T-helper 1 cell treated with Interleukin-12 subunit alpha and Interleukin-12 subunit beta and Interleukin-4 antibody, amounts not matched to agents 30 μg/mL and 1 μg/mL, for 36 hours (primary cell): ENCODE measurements around the gene BCL11A.

Source experiments
- H3K27ac Mint-ChIP-seq: one replicate; pipeline ENCODE4 v1.8.0; 2021; ENCODE audit warnings: mild to moderate bottlenecking, mixed read lengths
- H3K27me3 Mint-ChIP-seq: one replicate; pipeline ENCODE4 v1.8.0; 2021; ENCODE audit warnings: low read depth, mixed read lengths
- H3K36me3 Mint-ChIP-seq: one replicate; pipeline ENCODE4 v1.8.0; 2021; ENCODE audit warnings: low read depth, mixed read lengths
- H3K4me1 Mint-ChIP-seq: one replicate; pipeline ENCODE4 v1.8.0; 2021; ENCODE audit warnings: low read depth, mixed read lengths
- H3K4me3 Mint-ChIP-seq: one replicate; pipeline ENCODE4 v1.8.0; 2021; ENCODE audit warnings: mild to moderate bottlenecking, moderate library complexity, mixed read lengths
- H3K9me3 Mint-ChIP-seq: one replicate; pipeline ENCODE4 v1.8.0; 2021; ENCODE audit warnings: mixed read lengths

The BCL11A gene

DNA sequence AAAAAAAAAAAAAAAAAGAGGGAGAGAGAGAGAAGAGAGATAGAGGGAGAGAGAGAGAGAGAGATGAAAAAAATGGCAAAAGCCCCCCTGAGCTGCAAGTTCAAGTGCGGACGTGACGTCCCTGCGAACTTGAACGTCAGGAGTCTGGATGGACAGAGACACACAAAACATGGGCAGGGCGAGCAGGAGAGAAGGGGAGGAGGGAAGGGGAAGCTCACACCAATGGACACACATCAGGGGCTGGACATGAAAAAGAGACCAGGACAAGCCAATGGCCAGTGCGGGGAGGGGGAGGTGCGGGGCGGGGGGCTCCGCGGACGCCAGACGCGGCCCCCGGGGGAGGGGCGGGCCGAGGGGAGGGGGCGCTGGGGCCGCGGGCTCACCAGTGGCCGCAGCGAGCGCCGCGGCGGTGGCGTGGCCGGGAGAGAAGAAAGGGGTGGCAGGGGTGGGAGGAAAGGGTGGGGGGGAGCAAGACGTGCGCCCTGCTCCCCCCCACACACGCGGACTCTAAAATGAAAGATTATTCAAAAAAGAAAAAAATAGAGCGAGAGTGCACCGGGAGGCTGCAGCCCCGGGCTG lies at the start of gene BCL11A:
Gene BCL11A (minus strand): TSS at position 160 of the 579 bp plus-strand sequence. CDS start 384 bp downstream, outside the sequence.
- peaks cover 91% of the 10 kb centered on the region for H3K27me3 Mint-ChIP-seq
- H3K36me3 Mint-ChIP-seq = no peaks in the 10 kb centered on the region
- peak within 1 kb of the TSS; percentile 82 for H3K4me3 Mint-ChIP-seq

DNA sequence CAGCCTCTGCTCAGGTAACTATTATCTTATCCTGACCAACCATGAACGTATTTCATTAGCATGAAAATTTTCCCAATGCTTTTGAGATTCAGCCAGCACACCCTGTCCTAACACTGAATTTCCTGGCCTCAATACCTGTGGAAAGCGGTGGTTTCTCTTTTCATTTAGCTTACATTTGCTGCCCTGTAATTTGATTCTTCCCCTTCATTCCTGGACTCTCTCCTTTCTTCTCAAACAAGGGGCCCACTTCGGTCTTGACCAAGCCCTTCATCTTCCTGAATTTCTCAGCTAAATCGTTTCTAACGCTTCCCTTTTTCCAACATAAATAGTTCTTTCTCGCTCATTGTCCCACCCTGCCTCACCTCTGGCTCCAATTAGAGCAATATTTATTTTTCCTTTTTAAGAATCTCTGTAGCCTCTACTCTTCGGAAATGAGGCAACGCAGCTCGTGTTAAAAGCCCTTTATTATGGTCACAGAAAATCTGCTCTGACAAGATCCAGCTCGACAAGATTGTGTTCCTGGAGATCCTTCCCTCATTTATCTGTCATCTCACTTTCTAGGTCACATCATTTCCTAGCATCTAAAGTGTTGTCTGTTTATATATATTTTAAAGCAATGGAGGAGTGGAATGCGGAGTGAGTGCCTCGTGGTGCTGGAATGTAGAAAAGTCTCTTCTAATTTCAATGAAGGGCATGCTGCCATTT lies 49.5 kb upstream of the BCL11A start:
- no peaks in the 10 kb centered on the region for H3K4me1 Mint-ChIP-seq
- no peak overlapping the region for H3K27ac Mint-ChIP-seq
- no peak overlapping the region for H3K4me3 Mint-ChIP-seq
- H3K27me3 Mint-ChIP-seq = peaks cover 5% of the 10 kb centered on the region
- H3K9me3 Mint-ChIP-seq = no peaks in the 10 kb centered on the region
- H3K36me3 Mint-ChIP-seq = no peaks in the 10 kb centered on the region

More for the DNA sequence above, at the start of gene BCL11A:
- Mint-ChIP-seq H3K4me1 (peaks cover 26% of the 10 kb centered on the region), H3K9me3 (no peaks in the 10 kb centered on the region), H3K27ac (peak within 1 kb of the TSS; percentile 69)

- Mint-ChIP-seq H3K36me3 (no peaks in the 10 kb centered on the region), H3K4me3 (no peak overlapping the region), H3K27ac (no peak overlapping the region), H3K27me3 (peaks cover 5% of the 10 kb centered on the region), H3K9me3 (no peaks in the 10 kb centered on the region), H3K4me1 (no peaks in the 10 kb centered on the region)
These were observed 48.9 kb upstream of the BCL11A start for GRCh38 chr2:60602388-60602787.

GRCh38 chr2:60598271-60598670 lies 44.8 kb upstream of the BCL11A start:
- H3K36me3 Mint-ChIP-seq = no peaks in the 10 kb centered on the region
- H3K27ac Mint-ChIP-seq = no peak overlapping the region
- H3K27me3 Mint-ChIP-seq = no peaks in the 10 kb centered on the region
- no peaks in the 10 kb centered on the region for H3K4me1 Mint-ChIP-seq
- H3K4me3 Mint-ChIP-seq = no peak overlapping the region
- no peaks in the 10 kb centered on the region for H3K9me3 Mint-ChIP-seq

GRCh38 chr2:60597346-60597745 lies 43.9 kb upstream of the BCL11A start:
- H3K4me1 Mint-ChIP-seq = no peaks in the 10 kb centered on the region
- no peak overlapping the region for H3K4me3 Mint-ChIP-seq
- H3K27ac Mint-ChIP-seq = no peak overlapping the region
- H3K9me3 Mint-ChIP-seq = no peaks in the 10 kb centered on the region
- no peaks in the 10 kb centered on the region for H3K36me3 Mint-ChIP-seq
- H3K27me3 Mint-ChIP-seq = peaks cover 6% of the 10 kb centered on the region

- Mint-ChIP-seq H3K4me3 (no peak overlapping the region), H3K4me1 (no peaks in the 10 kb centered on the region), H3K36me3 (no peaks in the 10 kb centered on the region), H3K27ac (no peak overlapping the region), H3K9me3 (no peaks in the 10 kb centered on the region), H3K27me3 (peaks cover 15% of the 10 kb centered on the region)
These were observed 43.0 kb upstream of the BCL11A start for GRCh38 chr2:60596411-60596810.

GRCh38 chr2:60595953-60596352 lies 42.5 kb upstream of the BCL11A start:
- H3K4me3 Mint-ChIP-seq = no peak overlapping the region
- no peak overlapping the region for H3K27ac Mint-ChIP-seq

GRCh38 chr2:60589104-60589503 lies 35.6 kb upstream of the BCL11A start:
- Mint-ChIP-seq H3K27ac (no peak overlapping the region), H3K9me3 (no peaks in the 10 kb centered on the region), H3K27me3 (peaks cover 36% of the 10 kb centered on the region), H3K36me3 (no peaks in the 10 kb centered on the region), H3K4me3 (no peak overlapping the region), H3K4me1 (no peaks in the 10 kb centered on the region)

More at GRCh38 chr2:60595953-60596352, 42.5 kb upstream of the BCL11A start:
- Mint-ChIP-seq H3K9me3 (no peaks in the 10 kb centered on the region), H3K4me1 (no peaks in the 10 kb centered on the region), H3K27me3 (peaks cover 18% of the 10 kb centered on the region), H3K36me3 (no peaks in the 10 kb centered on the region)

DNA sequence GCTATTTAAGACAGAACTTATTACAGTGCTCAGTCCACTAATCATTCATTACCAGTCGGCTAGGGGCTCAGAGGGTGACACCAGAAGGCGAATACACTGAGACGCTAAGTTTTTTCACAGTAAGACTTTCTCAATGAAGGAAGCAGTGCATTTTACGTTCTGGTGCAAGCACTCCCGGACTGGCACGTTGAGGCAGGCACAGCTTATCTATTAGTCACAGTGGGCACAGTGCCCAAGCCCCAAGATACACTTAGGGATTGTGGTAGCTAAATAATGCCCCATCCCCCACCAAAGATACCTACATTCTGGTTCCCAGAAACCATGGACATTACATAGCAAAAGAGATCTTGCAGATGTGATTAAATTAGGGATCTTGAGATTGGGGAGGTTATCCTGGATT lies 32.6 kb upstream of the BCL11A start:
- H3K4me1 Mint-ChIP-seq = no peaks in the 10 kb centered on the region
- H3K27me3 Mint-ChIP-seq = peaks cover 33% of the 10 kb centered on the region
- no peaks in the 10 kb centered on the region for H3K9me3 Mint-ChIP-seq
- H3K4me3 Mint-ChIP-seq = no peak overlapping the region
- no peak overlapping the region for H3K27ac Mint-ChIP-seq
- H3K36me3 Mint-ChIP-seq = no peaks in the 10 kb centered on the region

- Mint-ChIP-seq H3K4me3 (no peak overlapping the region), H3K9me3 (no peaks in the 10 kb centered on the region), H3K27ac (no peak overlapping the region), H3K27me3 (peaks cover 34% of the 10 kb centered on the region), H3K4me1 (no peaks in the 10 kb centered on the region), H3K36me3 (no peaks in the 10 kb centered on the region)
These were observed 31.8 kb upstream of the BCL11A start for GRCh38 chr2:60585276-60585675.

DNA sequence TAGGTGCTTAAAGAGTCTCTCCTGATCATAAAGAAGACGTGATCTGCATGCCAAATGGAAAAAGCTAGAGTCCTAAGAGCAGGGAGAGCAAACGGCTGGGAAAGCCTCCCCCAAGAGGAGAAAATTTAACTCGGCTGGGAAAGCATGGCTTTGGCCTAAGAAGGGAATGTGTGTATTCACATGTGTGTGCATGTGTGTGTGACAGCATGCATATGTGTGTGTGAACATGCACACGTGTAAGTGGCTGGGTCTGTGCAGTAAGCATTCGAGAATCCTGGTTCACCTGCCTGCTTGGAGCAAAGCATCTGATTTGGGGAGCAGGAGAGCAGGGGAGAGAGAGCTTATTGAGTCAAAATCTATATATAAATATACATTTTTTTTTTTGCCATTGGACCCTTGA lies 30.1 kb upstream of the BCL11A start:
- H3K36me3 Mint-ChIP-seq = no peaks in the 10 kb centered on the region
- peaks cover 49% of the 10 kb centered on the region for H3K27me3 Mint-ChIP-seq
- H3K4me1 Mint-ChIP-seq = no peaks in the 10 kb centered on the region
- no peak overlapping the region for H3K4me3 Mint-ChIP-seq
- no peaks in the 10 kb centered on the region for H3K9me3 Mint-ChIP-seq
- no peak overlapping the region for H3K27ac Mint-ChIP-seq

- Mint-ChIP-seq H3K4me1 (no peaks in the 10 kb centered on the region), H3K27me3 (peaks cover 48% of the 10 kb centered on the region), H3K27ac (no peak overlapping the region), H3K4me3 (no peak overlapping the region), H3K36me3 (no peaks in the 10 kb centered on the region), H3K9me3 (no peaks in the 10 kb centered on the region)
These were observed 28.2 kb upstream of the BCL11A start for GRCh38 chr2:60581433-60582282.

- Mint-ChIP-seq H3K9me3 (no peaks in the 10 kb centered on the region), H3K4me1 (no peaks in the 10 kb centered on the region), H3K27me3 (peaks cover 61% of the 10 kb centered on the region), H3K4me3 (no peak overlapping the region), H3K27ac (no peak overlapping the region), H3K36me3 (no peaks in the 10 kb centered on the region)
These were observed 24.3 kb upstream of the BCL11A start for GRCh38 chr2:60577682-60578283.

- Mint-ChIP-seq H3K27ac (no peak overlapping the region), H3K4me3 (no peak overlapping the region), H3K9me3 (no peaks in the 10 kb centered on the region), H3K36me3 (no peaks in the 10 kb centered on the region), H3K27me3 (peaks cover 24% of the 10 kb centered on the region), H3K4me1 (peaks cover 2% of the 10 kb centered on the region)
These were observed 19.8 kb upstream of the BCL11A start for GRCh38 chr2:60573251-60573650.
